Sigmoid colon (tissue), 4 donors: ENCODE data around the gene ZNF81.

Source experiments
- POLR2A ChIP-seq, 2 donors: fragments of 450-650 bp; IDR thresholded peaks; one replicate each; pipeline ENCODE4 v1.6.1; 2016; ENCODE audit warnings: antibody characterized with exemption in 2 of 2, mild to moderate bottlenecking in 2 of 2, moderate library complexity in 2 of 2
- POLR2AphosphoS5 ChIP-seq, 4 donors: sonication (generic); formaldehyde crosslinking; IDR thresholded peaks; one replicate each; pipeline ENCODE4 v1.6.1; 2017; ENCODE audit warnings: antibody characterized with exemption in 4 of 4
- TF ChIP-seq, protein P1 (sequence below), 4 experiments: fragments of 450-650 bp in 3 of 4; fragments of 200-600 bp in 1 of 4; IDR thresholded peaks; one replicate each; pipeline ENCODE4 v1.5.1; 2016 to 2019; ENCODE audit warnings: antibody characterized with exemption in 4 of 4, mild to moderate bottlenecking in 3 of 4, moderate library complexity in 2 of 4

DNA sequence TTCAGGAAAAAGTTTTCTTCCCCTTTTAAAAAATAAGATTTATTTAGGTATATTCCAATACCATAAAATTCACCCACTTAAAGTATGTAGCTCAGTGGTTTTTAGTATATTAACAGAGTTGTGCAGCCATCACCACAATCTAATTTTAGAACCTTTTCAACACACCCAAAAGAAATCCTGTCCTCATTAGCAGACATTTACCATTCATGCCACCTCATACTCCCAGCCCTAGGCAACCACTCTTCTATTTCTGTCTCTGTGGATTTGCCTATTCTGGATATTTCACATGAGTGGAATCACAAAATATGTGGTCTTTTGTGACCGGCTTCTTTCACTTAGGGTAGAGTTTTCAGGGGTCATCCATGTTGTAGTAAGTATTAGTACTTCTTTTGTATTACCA, 7.4 kb downstream of the ZNF81 start:
- TF ChIP-seq, protein P1, sequence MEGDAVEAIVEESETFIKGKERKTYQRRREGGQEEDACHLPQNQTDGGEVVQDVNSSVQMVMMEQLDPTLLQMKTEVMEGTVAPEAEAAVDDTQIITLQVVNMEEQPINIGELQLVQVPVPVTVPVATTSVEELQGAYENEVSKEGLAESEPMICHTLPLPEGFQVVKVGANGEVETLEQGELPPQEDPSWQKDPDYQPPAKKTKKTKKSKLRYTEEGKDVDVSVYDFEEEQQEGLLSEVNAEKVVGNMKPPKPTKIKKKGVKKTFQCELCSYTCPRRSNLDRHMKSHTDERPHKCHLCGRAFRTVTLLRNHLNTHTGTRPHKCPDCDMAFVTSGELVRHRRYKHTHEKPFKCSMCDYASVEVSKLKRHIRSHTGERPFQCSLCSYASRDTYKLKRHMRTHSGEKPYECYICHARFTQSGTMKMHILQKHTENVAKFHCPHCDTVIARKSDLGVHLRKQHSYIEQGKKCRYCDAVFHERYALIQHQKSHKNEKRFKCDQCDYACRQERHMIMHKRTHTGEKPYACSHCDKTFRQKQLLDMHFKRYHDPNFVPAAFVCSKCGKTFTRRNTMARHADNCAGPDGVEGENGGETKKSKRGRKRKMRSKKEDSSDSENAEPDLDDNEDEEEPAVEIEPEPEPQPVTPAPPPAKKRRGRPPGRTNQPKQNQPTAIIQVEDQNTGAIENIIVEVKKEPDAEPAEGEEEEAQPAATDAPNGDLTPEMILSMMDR (IDR thresholded peaks at IDR 0.05): no peak
- TF ChIP-seq POLR2A (IDR thresholded peaks at IDR 0.05) (no peak), POLR2AphosphoS5 (IDR thresholded peaks at IDR 0.05) (no peak)
